Body of pancreas (tissue), 4 donors: ENCODE results near the gene PRPSAP1. TPM values are rescaled to one million over a fixed set of nuclear protein-coding genes. Genes with fewer than 3 reads are reported as not detected.

Source experiments
- ATAC-seq: fragments of 150-250 bp; one replicate; pipeline ENCODE4 v1.9.1; 2016
- DNase-seq, 4 donors: peaks; one replicate each; pipeline ENCODE4 v3.0.0-alpha.2; 2019
- H3K27ac ChIP-seq, 4 donors: fragments of 200-600 bp; sonication (generic); 1 replicate in 3 of 4; 2 replicates in 1 of 4; pipeline versions ENCODE4 v1.5.1 to v1.6.1; 2016 to 2019; ENCODE audit warnings: mild to moderate bottlenecking in 1 of 4, mixed read lengths in 1 of 4, moderate library complexity in 1 of 4
- H3K27me3 ChIP-seq, 2 donors: fragments of 200-600 bp; sonication (generic); one replicate each; pipeline ENCODE4 v1.6.0; 2016; ENCODE audit warnings: mild to moderate bottlenecking in 1 of 2
- H3K36me3 ChIP-seq, 2 donors: fragments of 200-600 bp; sonication (generic); replicated peaks in 1 of 2; 2 replicates each; pipeline ENCODE4 v1.5.1; 2016; ENCODE audit warnings: low read depth in 2 of 2; ENCODE audit not compliant: insufficient read depth in 1 of 2
- H3K4me1 ChIP-seq: fragments of 200-600 bp; sonication (generic); one replicate; pipeline ENCODE4 v1.6.0; 2016
- H3K4me3 ChIP-seq, 2 donors: fragments of 200-600 bp; sonication (generic); 1 replicate in 1 of 2; 2 replicates in 1 of 2; pipeline ENCODE4 v1.5.1; 2016 to 2019
- H3K9me3 ChIP-seq, 3 donors: fragments of 200-600 bp; sonication (generic); 1 replicate in 2 of 3; 2 replicates in 1 of 3; pipeline ENCODE4 v1.5.1; 2016
- CTCF ChIP-seq, 7 experiments: fragments of 450-650 bp in 4 of 7; fragments of 200-600 bp in 3 of 7; sonication (generic) in 3 of 7; IDR thresholded peaks; one replicate each; pipeline ENCODE4 v1.5.1; 2016 to 2019; ENCODE audit warnings: antibody characterized with exemption in 7 of 7
- POLR2A ChIP-seq, 3 donors: fragments of 450-650 bp; IDR thresholded peaks; one replicate each; pipeline ENCODE4 v1.6.1; 2016; ENCODE audit warnings: antibody characterized with exemption in 3 of 3, mild to moderate bottlenecking in 2 of 3
- whole genome bisulfite sequencing, 2 donors: methylation state at CpG; one replicate each; pipeline ENCODE4 v1.1.5; 2017; 5-methylcytosine and 5-hydroxymethylcytosine counted together
- intact Hi-C: fragments of 100-400 bp; cut with DNase I; formaldehyde crosslinking; loops from one replicate; pipeline ENCODE4 v1.15.1; 2023
- total RNA-seq, 2 donors: library from RNA; depleted of rRNA; stranded (reverse); fragments of >200 nt; gene quantifications; one replicate each; pipeline ENCODE4 v1.1.0, GENCODE V29; 2016

The PRPSAP1 gene
- total RNA-seq, 2 donors from 2014 or later = 34.8 to 55.7 TPM

GRCh38 chr17:76382803-76383545, 29.3 kb upstream of the PRPSAP1 start:
- peak; percentile 18 for ATAC-seq
- intact Hi-C loops = no loop called here
- Histone ChIP-seq H3K36me3 (no peaks in the 10 kb centered on the region), H3K27me3 (no peaks in the 10 kb centered on the region), H3K4me3 (peak overlapping the region; percentile 28 to 56), H3K4me1 (peaks cover 41% of the 10 kb centered on the region), H3K27ac (peak overlapping the region; percentile 66 to 93 (median 86)), H3K9me3 (no peaks in the 10 kb centered on the region)
- peak in 2 of 3 donors; percentile 35 to 52 for TF ChIP-seq POLR2A (IDR thresholded peaks at IDR 0.05)
- no peak for TF ChIP-seq CTCF (IDR thresholded peaks at IDR 0.05)
- 1% methylated on average over 73 of the region's 80 CpGs; no CpG with 5 or more reads in 1 of the 2 donors for WGBS, 2 donors
- peak; percentile 40 to 59 (median 47) for DNase-seq

- TF ChIP-seq CTCF (IDR thresholded peaks at IDR 0.05) (no peak), POLR2A (IDR thresholded peaks at IDR 0.05) (peak in 1 of 3 donors; percentile 7)
- no peaks in the 10 kb centered on the region for H3K36me3 ChIP-seq
- DNase-seq (peak; percentile 62 to 74 (median 70)), ATAC-seq (peak; percentile 28)
- H3K4me3 ChIP-seq = no peak overlapping the region
- H3K4me1 ChIP-seq = peaks cover 41% of the 10 kb centered on the region
- intact Hi-C loops = no loop called here
- WGBS, 2 donors = 35 to 45% methylated on average over 16 to 21 of the region's 21 CpGs
- no peaks in the 10 kb centered on the region for H3K27me3 ChIP-seq
- H3K9me3 ChIP-seq = no peaks in the 10 kb centered on the region
- H3K27ac ChIP-seq = peak overlapping the region; percentile 66 to 93 (median 86)
Measured at GRCh38 chr17:76382351-76382802, 28.7 kb upstream of the PRPSAP1 start.

GRCh38 chr17:76381633-76382350, 28.1 kb upstream of the PRPSAP1 start:
- ATAC-seq = no peak
- TF ChIP-seq CTCF (IDR thresholded peaks at IDR 0.05) (no peak), POLR2A (IDR thresholded peaks at IDR 0.05) (no peak)
- H3K9me3 ChIP-seq = no peaks in the 10 kb centered on the region
- WGBS, 2 donors = 49 to 52% methylated on average over 16 to 19 of the region's 19 CpGs
- no peak overlapping the region for H3K4me3 ChIP-seq
- DNase-seq = peak in 3 of 4 donors; percentile 49 to 74 (median 56)
- H3K36me3 ChIP-seq = no peaks in the 10 kb centered on the region
- peaks cover 44% of the 10 kb centered on the region for H3K4me1 ChIP-seq
- intact Hi-C loops = no loop called here
- H3K27ac ChIP-seq = peak overlapping the region; percentile 66 to 93 (median 86)
- H3K27me3 ChIP-seq = no peaks in the 10 kb centered on the region

- DNase-seq (no peak), ATAC-seq (no peak)
- Histone ChIP-seq H3K36me3 (no peaks in the 10 kb centered on the region), H3K27me3 (no peaks in the 10 kb centered on the region), H3K4me3 (no peak overlapping the region), H3K4me1 (peaks cover 41% of the 10 kb centered on the region), H3K9me3 (no peaks in the 10 kb centered on the region), H3K27ac (peak overlapping the region in 1 of 4 donors; percentile 93)
- intact Hi-C loops = no loop called here
- 85 to 88% methylated on average over 18 to 21 of the region's 21 CpGs for WGBS, 2 donors
- TF ChIP-seq CTCF (IDR thresholded peaks at IDR 0.05) = no peak
- no peak for TF ChIP-seq POLR2A (IDR thresholded peaks at IDR 0.05)
Measured at GRCh38 chr17:76379646-76380376, 26.1 kb upstream of the PRPSAP1 start.
